KOPT-K1 (cell line): ENCODE results near the gene CDR2.
A peak's percentile ranks its signal among the peaks of the same experiment; 100 is the strongest.
"Not testable (repeated sequence)": the region's sequence is repeated elsewhere in the genome, so short reads cannot be mapped to it uniquely, and the experiment has no call there.

Source experiments
- H3K27ac ChIP-seq: fragments of 200-600 bp; sonication (generic); 2 replicates; pipeline ENCODE4 v1.5.1; 2016; ENCODE audit warnings: antibody characterized with exemption, mild to moderate bottlenecking, low read depth, low read length; ENCODE audit not compliant: poor library complexity, severe bottlenecking
- H3K36me3 ChIP-seq: fragments of 200-600 bp; sonication (generic); 2 replicates; pipeline ENCODE4 v1.5.1; 2017; ENCODE audit warnings: antibody characterized with exemption, mild to moderate bottlenecking, low read length, moderate library complexity; ENCODE audit not compliant: insufficient read depth
- H3K9me3 ChIP-seq: fragments of 200-600 bp; sonication (generic); 2 replicates; pipeline ENCODE4 v1.5.1; 2017; ENCODE audit warnings: antibody characterized with exemption, low read length, mild to moderate bottlenecking; ENCODE audit not compliant: insufficient read depth, poor library complexity, severe bottlenecking

Gene CDR2

DNA sequence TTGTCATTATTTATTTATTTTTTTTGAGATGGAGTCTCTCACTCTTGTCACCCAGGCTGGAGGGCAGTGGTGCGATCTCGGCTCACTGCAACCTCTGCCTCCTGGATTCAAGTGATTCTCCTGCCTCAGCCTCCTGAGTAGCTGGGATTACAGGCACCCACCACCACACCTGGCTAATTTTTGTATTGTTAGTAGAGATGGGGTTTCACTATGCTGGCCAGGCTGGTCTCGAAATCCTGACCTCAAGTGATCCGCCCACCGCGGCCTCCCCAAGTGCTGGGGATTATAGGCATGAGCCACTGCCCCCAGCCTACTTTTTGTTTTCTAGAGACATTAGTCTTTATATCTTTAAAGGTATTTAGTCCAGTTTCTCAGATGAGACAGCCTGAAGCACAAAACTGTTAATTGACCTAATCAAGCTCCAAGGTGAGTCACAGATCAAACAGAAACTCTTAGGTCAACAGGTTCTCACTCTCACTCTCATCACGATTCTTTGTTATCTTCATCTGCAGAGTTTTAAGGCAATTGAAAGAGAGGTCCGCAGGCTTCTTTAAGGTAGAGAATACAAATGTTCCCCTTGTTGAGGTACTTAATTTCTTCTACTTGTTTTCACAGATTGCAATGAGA lies 6.1 kb downstream of the CDR2 start:
- H3K9me3 ChIP-seq, H3K27ac ChIP-seq: not testable (repeated sequence)
- peaks cover 49% of the 10 kb centered on the region for H3K36me3 ChIP-seq

GRCh38 chr16:22366889-22367288 lies 7.5 kb downstream of the CDR2 start:
- Histone ChIP-seq H3K36me3 (peaks cover 62% of the 10 kb centered on the region), H3K9me3 (no peaks in the 10 kb centered on the region), H3K27ac (no peak overlapping the region)

DNA sequence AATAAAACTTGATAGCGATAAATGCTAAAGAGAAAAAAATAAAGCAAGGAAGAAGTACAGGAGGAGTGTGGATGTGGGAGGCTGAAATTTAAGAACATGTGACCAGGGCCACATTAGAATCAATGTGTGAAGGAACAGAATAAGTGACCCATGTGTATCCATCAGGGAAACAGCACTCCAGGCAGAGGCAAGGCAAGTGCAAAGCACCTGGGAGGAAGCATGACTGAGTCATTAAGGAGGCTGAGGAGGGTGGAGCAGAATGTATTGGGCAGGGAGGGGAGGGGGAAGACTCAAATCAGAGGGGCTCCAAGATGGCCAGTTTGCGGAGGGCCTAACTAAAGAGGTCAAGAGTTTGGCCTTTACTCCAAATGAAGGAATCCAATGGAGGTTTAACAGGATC lies 8.0 kb downstream of the CDR2 start:
- Histone ChIP-seq H3K36me3 (peaks cover 60% of the 10 kb centered on the region), H3K27ac (no peak overlapping the region), H3K9me3 (no peaks in the 10 kb centered on the region)

DNA sequence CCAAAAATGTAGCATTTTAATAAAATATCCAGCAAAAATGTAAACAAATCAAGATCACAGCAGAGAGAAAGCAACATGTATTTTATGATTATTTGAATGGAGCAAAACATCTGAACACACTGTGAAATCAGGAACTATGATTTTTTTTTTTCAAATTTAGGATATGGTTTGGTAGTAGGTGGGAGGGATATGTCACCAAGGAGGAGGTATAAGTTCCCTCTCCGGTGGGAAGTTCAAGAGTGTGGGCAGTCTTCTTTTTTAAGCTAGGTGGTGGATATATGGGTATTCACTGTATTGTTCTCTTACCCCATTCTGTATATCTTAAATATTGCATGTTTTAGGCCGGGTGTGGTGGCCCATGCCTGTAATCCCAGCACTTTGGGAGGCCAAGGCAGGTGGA lies 10.2 kb downstream of the CDR2 start:
- Histone ChIP-seq H3K27ac (no peak overlapping the region), H3K36me3 (peaks cover 59% of the 10 kb centered on the region), H3K9me3 (no peaks in the 10 kb centered on the region)

DNA sequence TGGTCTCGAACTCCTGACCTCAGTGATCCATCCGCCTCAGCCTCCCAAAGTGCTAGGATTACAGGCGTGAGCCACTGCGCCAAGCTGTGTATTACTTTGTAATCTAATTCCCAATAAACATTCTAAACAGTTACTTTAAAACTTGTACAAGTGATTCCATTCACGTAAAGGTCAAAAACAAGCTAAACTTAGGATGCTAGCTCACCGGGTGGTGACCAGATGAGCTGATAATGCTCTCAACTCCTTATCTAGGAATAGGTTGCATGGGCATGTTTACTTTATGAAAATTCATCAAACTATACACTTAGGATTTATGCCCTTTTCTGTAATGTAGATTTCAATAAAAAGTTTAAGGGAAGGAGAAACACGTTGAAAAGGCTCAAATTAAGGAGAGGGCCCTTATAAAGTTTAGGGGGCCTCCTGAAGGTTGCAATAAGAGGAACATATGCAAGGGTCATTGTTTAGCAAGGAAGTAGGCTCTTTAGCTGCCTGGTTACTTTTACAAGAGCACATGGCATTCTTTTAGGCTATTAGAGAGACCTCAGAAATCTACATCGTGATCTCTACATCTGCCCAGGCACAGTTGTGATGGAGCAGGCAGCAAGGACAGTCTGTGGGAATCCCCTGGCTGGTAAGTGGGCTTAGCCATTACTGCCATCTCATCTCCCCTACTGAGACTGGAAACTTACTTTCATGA lies 13.3 kb downstream of the CDR2 start:
- Histone ChIP-seq H3K27ac (no peak overlapping the region), H3K9me3 (no peaks in the 10 kb centered on the region), H3K36me3 (peaks cover 52% of the 10 kb centered on the region)

- H3K36me3 ChIP-seq = peaks cover 50% of the 10 kb centered on the region
- H3K27ac ChIP-seq = no peak overlapping the region
- H3K9me3 ChIP-seq = no peaks in the 10 kb centered on the region
These were observed 14.7 kb downstream of the CDR2 start for GRCh38 chr16:22359679-22360078.

DNA sequence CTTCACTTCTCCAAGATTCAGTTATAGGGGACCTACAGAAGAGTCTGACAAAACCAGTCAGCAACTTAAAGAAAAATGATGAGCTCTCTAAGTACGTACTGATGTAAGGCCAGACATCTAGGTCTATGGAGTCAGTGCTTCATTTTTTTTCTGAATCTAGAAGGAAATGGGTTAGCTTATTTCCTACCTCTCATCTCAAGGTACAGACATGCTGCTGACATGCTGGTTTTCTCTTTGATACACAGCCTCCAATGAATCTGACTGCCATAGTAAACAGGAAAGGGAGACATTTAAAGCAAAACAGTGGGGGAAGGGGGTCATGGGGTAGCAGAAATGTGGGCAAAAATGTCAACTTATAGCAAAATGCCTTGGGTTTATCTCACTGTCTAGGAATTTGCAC lies 16.4 kb downstream of the CDR2 start:
- peak overlapping the region; percentile 42 for H3K27ac ChIP-seq
- no peaks in the 10 kb centered on the region for H3K9me3 ChIP-seq
- H3K36me3 ChIP-seq = peaks cover 47% of the 10 kb centered on the region

- peaks cover 47% of the 10 kb centered on the region for H3K36me3 ChIP-seq
- peak overlapping the region; percentile 42 for H3K27ac ChIP-seq
- no peaks in the 10 kb centered on the region for H3K9me3 ChIP-seq
These were observed 16.8 kb downstream of the CDR2 start for GRCh38 chr16:22357635-22357971.

GRCh38 chr16:22356930-22357634 lies 17.3 kb downstream of the CDR2 start:
- Histone ChIP-seq H3K36me3 (peaks cover 47% of the 10 kb centered on the region), H3K9me3 (no peaks in the 10 kb centered on the region), H3K27ac (peak overlapping the region; percentile 42)

GRCh38 chr16:22355487-22355908 lies 18.9 kb downstream of the CDR2 start:
- H3K36me3 ChIP-seq = peaks cover 48% of the 10 kb centered on the region
- H3K27ac ChIP-seq = no peak overlapping the region
- no peaks in the 10 kb centered on the region for H3K9me3 ChIP-seq

GRCh38 chr16:22353933-22354541 lies 20.4 kb downstream of the CDR2 start:
- no peaks in the 10 kb centered on the region for H3K9me3 ChIP-seq
- H3K36me3 ChIP-seq = peaks cover 61% of the 10 kb centered on the region
- no peak overlapping the region for H3K27ac ChIP-seq

DNA sequence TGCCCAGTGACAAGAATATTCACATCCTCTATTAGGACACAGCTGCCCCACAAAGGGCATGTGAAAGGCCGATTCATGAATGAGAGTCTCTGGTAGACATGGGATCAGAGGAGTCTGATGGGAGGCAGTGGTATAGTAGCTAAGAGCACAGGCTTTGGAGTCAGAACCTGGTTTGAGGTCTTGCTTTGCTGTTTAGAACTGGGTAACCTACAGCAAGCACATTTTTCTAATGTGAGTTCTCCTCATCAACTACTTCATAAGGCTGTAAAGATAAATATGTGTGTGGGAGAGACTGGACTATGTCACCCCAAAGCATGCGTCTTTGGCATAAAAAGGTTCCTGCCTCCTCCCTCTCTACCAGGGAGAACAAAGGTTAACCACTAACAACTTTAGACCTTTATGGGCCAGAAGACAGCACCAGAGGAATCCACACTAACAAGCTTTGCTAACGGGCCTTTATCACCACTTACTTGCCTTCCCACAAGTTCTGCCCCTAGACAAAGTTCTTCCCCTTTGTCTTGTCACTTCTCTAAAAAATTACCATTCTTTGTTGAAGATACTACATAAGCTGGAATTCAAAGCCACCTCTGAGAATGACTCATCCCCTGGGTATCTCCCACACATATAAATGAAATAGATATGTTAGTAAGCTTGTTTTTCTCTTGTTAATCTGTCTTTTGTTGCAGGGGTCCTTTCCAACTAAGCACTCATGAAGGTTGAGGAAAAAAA lies 21.1 kb downstream of the CDR2 start:
- Histone ChIP-seq H3K36me3 (peaks cover 68% of the 10 kb centered on the region), H3K27ac (no peak overlapping the region), H3K9me3 (no peaks in the 10 kb centered on the region)

GRCh38 chr16:22352723-22353122 lies 21.7 kb downstream of the CDR2 start:
- peaks cover 74% of the 10 kb centered on the region for H3K36me3 ChIP-seq
- H3K9me3 ChIP-seq = no peaks in the 10 kb centered on the region
- no peak overlapping the region for H3K27ac ChIP-seq

GRCh38 chr16:22352140-22352539 lies 22.3 kb downstream of the CDR2 start:
- H3K36me3 ChIP-seq = peaks cover 77% of the 10 kb centered on the region
- no peaks in the 10 kb centered on the region for H3K9me3 ChIP-seq
- no peak overlapping the region for H3K27ac ChIP-seq

- H3K27ac ChIP-seq, H3K9me3 ChIP-seq: not testable (repeated sequence)
- peaks cover 85% of the 10 kb centered on the region for H3K36me3 ChIP-seq
These were observed 23.4 kb downstream of the CDR2 start for GRCh38 chr16:22351017-22351416.
